ENCODE measurements around the gene OR8A1. TPM values are rescaled to one million over a fixed set of nuclear protein-coding genes. Genes with fewer than 3 reads are reported as not detected.

Gene OR8A1
- total RNA-seq, 2 donors from 2014 or later, result not detected

GRCh38 chr11:124578761-124579160 is 9.0 kb downstream of the OR8A1 start:
- ATAC-seq (no peak), DNase-seq (no peak)
- H3K27ac ChIP-seq, result no peak overlapping the region
- no peaks in the 10 kb centered on the region for H3K9me3 ChIP-seq
- H3K4me3 ChIP-seq, result no peak overlapping the region
- TF ChIP-seq CTCF (IDR thresholded peaks at IDR 0.05) (no peak), POLR2A (IDR thresholded peaks at IDR 0.05) (no peak)
- intact Hi-C loops (cut with DNase I), result no loop called here
- no peaks in the 10 kb centered on the region for H3K27me3 ChIP-seq
- H3K4me1 ChIP-seq, result no peaks in the 10 kb centered on the region
- WGBS, 2 donors, result 34 to 37% methylated on average over 4 of the region's 4 CpGs
- H3K36me3 ChIP-seq (replicated peaks in 1 of 2; ENCODE audit: insufficient read depth in 1 of 2, low read depth in 2 of 2), result no peaks in the 10 kb centered on the region

GRCh38 chr11:124581817-124582216 is 12.0 kb downstream of the OR8A1 start:
- Histone ChIP-seq H3K9me3 (no peaks in the 10 kb centered on the region), H3K27ac (no peak overlapping the region), H3K4me1 (no peaks in the 10 kb centered on the region), H3K4me3 (no peak overlapping the region), H3K27me3 (peaks cover 0 to 3% of the 10 kb centered on the region in 2 donors), H3K36me3 (replicated peaks in 1 of 2; ENCODE audit: insufficient read depth in 1 of 2, low read depth in 2 of 2) (no peaks in the 10 kb centered on the region)
- TF ChIP-seq CTCF (IDR thresholded peaks at IDR 0.05) (no peak), POLR2A (IDR thresholded peaks at IDR 0.05) (no peak)
- intact Hi-C loops (cut with DNase I), result loop anchor here (10.0 kb wide), 2 partner anchors 167 to 507 kb away; no protein-coding TSS in a partner anchor
- WGBS, 2 donors, result 48 to 66% methylated on average over 6 of the region's 6 CpGs
- no peak for ATAC-seq
- no peak for DNase-seq

- no peak overlapping the region for H3K27ac ChIP-seq
- no peak overlapping the region for H3K4me3 ChIP-seq
- TF ChIP-seq POLR2A (IDR thresholded peaks at IDR 0.05) (no peak), CTCF (IDR thresholded peaks at IDR 0.05) (no peak)
- H3K27me3 ChIP-seq, result peaks cover 0 to 3% of the 10 kb centered on the region in 2 donors
- no peaks in the 10 kb centered on the region for H3K4me1 ChIP-seq
- intact Hi-C loops (cut with DNase I), result loop anchor here (10.0 kb wide), 2 partner anchors 168 to 508 kb away; no protein-coding TSS in a partner anchor
- no peak for ATAC-seq
- H3K36me3 ChIP-seq (replicated peaks in 1 of 2; ENCODE audit: insufficient read depth in 1 of 2, low read depth in 2 of 2), result no peaks in the 10 kb centered on the region
- WGBS, 2 donors, result 83 to 93% methylated on average over 2 of the region's 2 CpGs
- no peak for DNase-seq
- H3K9me3 ChIP-seq, result no peaks in the 10 kb centered on the region
Observed at GRCh38 chr11:124582565-124582964, 12.8 kb downstream of the OR8A1 start.

GRCh38 chr11:124583781-124584180 is 14.0 kb downstream of the OR8A1 start:
- no peak overlapping the region for H3K4me3 ChIP-seq
- WGBS, 2 donors, result 43 to 47% methylated on average over 8 of the region's 8 CpGs
- no peak for DNase-seq
- no peaks in the 10 kb centered on the region for H3K9me3 ChIP-seq
- H3K27me3 ChIP-seq, result peaks cover 0 to 5% of the 10 kb centered on the region in 2 donors
- TF ChIP-seq POLR2A (IDR thresholded peaks at IDR 0.05) (no peak), CTCF (IDR thresholded peaks at IDR 0.05) (no peak)
- no peaks in the 10 kb centered on the region for H3K4me1 ChIP-seq
- H3K36me3 ChIP-seq (replicated peaks in 1 of 2; ENCODE audit: insufficient read depth in 1 of 2, low read depth in 2 of 2), result no peaks in the 10 kb centered on the region
- ATAC-seq, result no peak
- H3K27ac ChIP-seq, result no peak overlapping the region
- intact Hi-C loops (cut with DNase I), result loop anchor here (10.0 kb wide), 2 partner anchors 169 to 509 kb away; no protein-coding TSS in a partner anchor

- 47 to 54% methylated on average over 4 of the region's 4 CpGs for WGBS, 2 donors
- intact Hi-C loops (cut with DNase I), result loop anchor here (10.0 kb wide), 2 partner anchors 170 to 510 kb away; no protein-coding TSS in a partner anchor
- no peak for ATAC-seq
Observed at GRCh38 chr11:124584681-124585372, 15.0 kb downstream of the OR8A1 start.

More at GRCh38 chr11:124584681-124585372, 15.0 kb downstream of the OR8A1 start:
- Histone ChIP-seq H3K4me1 (no peaks in the 10 kb centered on the region), H3K36me3 (replicated peaks in 1 of 2; ENCODE audit: insufficient read depth in 1 of 2, low read depth in 2 of 2) (no peaks in the 10 kb centered on the region), H3K9me3 (no peaks in the 10 kb centered on the region), H3K27me3 (peaks cover 0 to 8% of the 10 kb centered on the region in 2 donors), H3K27ac (no peak overlapping the region), H3K4me3 (no peak overlapping the region)
- no peak for DNase-seq
- TF ChIP-seq POLR2A (IDR thresholded peaks at IDR 0.05) (no peak), CTCF (IDR thresholded peaks at IDR 0.05) (no peak)

Data from body of pancreas (tissue), 4 donors.